ENCODE results near the gene RAB9B. TPM values are rescaled to one million over a fixed set of nuclear protein-coding genes. Genes with fewer than 3 reads are reported as not detected.
A peak's percentile ranks its signal among the peaks of the same experiment; 100 is the strongest.

Gene RAB9B
- polyA plus RNA-seq, 1 of the 3 experiments (the other 2 are of a cell fraction) = 0.64 TPM

DNA sequence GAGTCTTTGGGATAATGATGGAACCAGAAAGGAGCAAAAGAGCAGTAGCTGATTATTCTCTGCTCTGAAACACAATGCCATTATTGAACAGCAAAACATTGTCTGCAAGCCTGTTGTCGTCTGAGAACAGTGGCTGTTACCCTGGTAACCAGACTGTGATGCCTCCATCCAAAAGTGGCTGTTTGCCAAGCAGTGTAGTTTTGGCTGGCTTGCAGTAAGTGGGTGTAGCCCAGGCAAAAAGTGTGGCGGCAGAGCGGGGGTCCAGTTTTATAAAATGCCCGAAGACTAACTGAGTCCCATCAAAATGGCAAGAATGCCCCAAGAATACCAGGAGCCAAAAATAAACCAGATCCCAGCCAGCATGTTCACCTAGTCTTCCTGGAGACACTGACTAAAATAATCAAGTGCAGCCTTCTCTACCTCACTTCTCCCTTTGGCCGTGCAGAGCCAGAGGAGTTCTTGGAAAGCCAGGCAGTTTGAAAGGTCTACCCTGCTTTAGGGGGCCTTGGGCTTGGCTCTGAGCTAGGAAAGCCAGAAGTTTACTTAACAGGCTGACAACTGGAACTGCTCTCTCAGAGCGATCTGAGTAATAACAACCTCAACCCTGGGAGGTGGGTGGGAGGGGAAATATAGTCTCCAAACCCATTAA, 52.8 kb downstream of the RAB9B start:
- H3K4me2 ChIP-seq = no peak overlapping the region
- no peaks in the 10 kb centered on the region for H4K20me1 ChIP-seq (ENCODE audit: insufficient read depth)
- H3K9me2 ChIP-seq = no peaks in the 10 kb centered on the region
- H3K79me2 ChIP-seq (ENCODE audit: insufficient read depth) = no peaks in the 10 kb centered on the region
- H3K9me3 ChIP-seq = no peaks in the 10 kb centered on the region
- H3K36me3 ChIP-seq (replicated peaks in 1 of 2; ENCODE audit: control insufficient read depth in 1 of 2, insufficient read depth in 2 of 2, low read length in 1 of 2) = no peaks in the 10 kb centered on the region
- ChIA-PET POLR2A (no interaction called here), CTCF (interaction anchor here (2.1 kb wide), 1 partner anchor 39 kb away, joined by 5 read pairs; no protein-coding TSS in a partner anchor)
- peaks cover 0 to 12% of the 10 kb centered on the region in 2 experiments; a peak in 1 of 4 replicates for H3K4me1 ChIP-seq (ENCODE audit: control insufficient read depth in 1 of 2, insufficient read depth in 2 of 2, low read depth in 1 of 2, low read length in 1 of 2)
- H3K27ac ChIP-seq (ENCODE audit: low read depth in 2 of 2, low read length in 1 of 2) = peak overlapping the region in 1 of 2 experiments; percentile 67; a peak in 2 of 4 replicates
- no peak for TF ChIP-seq RXRA (IDR thresholded peaks at IDR 0.05; ENCODE audit: borderline replicate concordance, low read depth)
- TF ChIP-seq JUND (IDR thresholded peaks at IDR 0.05) = no peak
- TF ChIP-seq NFIC (IDR thresholded peaks at IDR 0.05; ENCODE audit: borderline replicate concordance) = no peak
- H2AFZ ChIP-seq (ENCODE audit: low read depth) = no peak overlapping the region
- 23% methylated on average over 6 of the region's 6 CpGs for WGBS (ENCODE audit: low lambda C conversion rate)
- DNase-seq = peak; percentile 39
- H3F3A ChIP-seq (replicated peaks; ENCODE audit: insufficient read depth) = no peaks in the 10 kb centered on the region
- no peak overlapping the region for H3K4me3 ChIP-seq (ENCODE audit: low read depth in 2 of 2, low read length in 1 of 2)
- H3K9ac ChIP-seq = no peak overlapping the region
- peaks cover 9% of the 10 kb centered on the region; the same call in 1 of the 2 replicates for H3K27me3 ChIP-seq (ENCODE audit: insufficient read depth)

DNA sequence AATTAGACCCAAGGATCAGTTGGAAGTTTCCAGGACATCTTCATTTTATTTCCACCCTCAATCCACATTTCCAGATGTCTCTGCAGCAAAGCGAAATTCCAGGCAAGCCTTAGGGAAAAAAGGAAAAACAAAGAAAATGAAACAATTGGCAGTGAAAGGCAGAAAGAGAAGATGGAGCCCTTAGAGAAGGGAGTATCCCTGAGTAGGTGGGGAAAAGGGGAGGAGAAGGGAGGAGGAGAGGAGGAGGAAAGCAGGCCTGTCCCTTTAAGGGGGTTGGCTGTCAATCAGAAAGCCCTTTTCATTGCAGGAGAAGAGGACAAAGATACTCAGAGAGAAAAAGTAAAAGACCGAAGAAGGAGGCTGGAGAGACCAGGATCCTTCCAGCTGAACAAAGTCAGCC, 55.5 kb downstream of the RAB9B start, which contains the start of gene PLP1:
Gene PLP1, plus strand, starts transcription at position 295 of the 400 bp plus-strand sequence. CDS start 156 bp downstream, outside the sequence.
- Histone ChIP-seq H3K4me3 (ENCODE audit: low read depth in 2 of 2, low read length in 1 of 2) (no peak within 1 kb of the TSS), H3K9me3 (no peaks in the 10 kb centered on the region), H3K4me2 (no peak within 1 kb of the TSS), H3K4me1 (ENCODE audit: control insufficient read depth in 1 of 2, insufficient read depth in 2 of 2, low read depth in 1 of 2, low read length in 1 of 2) (peaks cover 0 to 12% of the 10 kb centered on the region in 2 experiments; a peak in 1 of 4 replicates), H4K20me1 (ENCODE audit: insufficient read depth) (no peaks in the 10 kb centered on the region), H3K79me2 (ENCODE audit: insufficient read depth) (no peaks in the 10 kb centered on the region), H2AFZ (ENCODE audit: low read depth) (no peak within 1 kb of the TSS), H3F3A (replicated peaks; ENCODE audit: insufficient read depth) (no peaks in the 10 kb centered on the region), H3K36me3 (replicated peaks in 1 of 2; ENCODE audit: control insufficient read depth in 1 of 2, insufficient read depth in 2 of 2, low read length in 1 of 2) (no peaks in the 10 kb centered on the region), H3K9me2 (no peaks in the 10 kb centered on the region), H3K27ac (ENCODE audit: low read depth in 2 of 2, low read length in 1 of 2) (no peak within 1 kb of the TSS), H3K27me3 (ENCODE audit: insufficient read depth) (peaks cover 9% of the 10 kb centered on the region; the same call in 1 of the 2 replicates), H3K9ac (no peak within 1 kb of the TSS)
- WGBS (ENCODE audit: low lambda C conversion rate) = 48% methylated on average over 2 of the region's 2 CpGs
- POLR2A ChIA-PET = no interaction called here
- TF ChIP-seq, protein P1, sequence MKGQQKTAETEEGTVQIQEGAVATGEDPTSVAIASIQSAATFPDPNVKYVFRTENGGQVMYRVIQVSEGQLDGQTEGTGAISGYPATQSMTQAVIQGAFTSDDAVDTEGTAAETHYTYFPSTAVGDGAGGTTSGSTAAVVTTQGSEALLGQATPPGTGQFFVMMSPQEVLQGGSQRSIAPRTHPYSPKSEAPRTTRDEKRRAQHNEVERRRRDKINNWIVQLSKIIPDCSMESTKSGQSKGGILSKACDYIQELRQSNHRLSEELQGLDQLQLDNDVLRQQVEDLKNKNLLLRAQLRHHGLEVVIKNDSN (IDR thresholded peaks at IDR 0.05; ENCODE audit: borderline replicate concordance, low read depth) = no peak
- TF ChIP-seq ELF1 (IDR thresholded peaks at IDR 0.05) = no peak
- no peak for TF ChIP-seq RCOR1 (IDR thresholded peaks at IDR 0.05; ENCODE audit: low read length)
- TF ChIP-seq RXRA (IDR thresholded peaks at IDR 0.05; ENCODE audit: borderline replicate concordance, low read depth) = no peak
- TF ChIP-seq, protein P2, sequence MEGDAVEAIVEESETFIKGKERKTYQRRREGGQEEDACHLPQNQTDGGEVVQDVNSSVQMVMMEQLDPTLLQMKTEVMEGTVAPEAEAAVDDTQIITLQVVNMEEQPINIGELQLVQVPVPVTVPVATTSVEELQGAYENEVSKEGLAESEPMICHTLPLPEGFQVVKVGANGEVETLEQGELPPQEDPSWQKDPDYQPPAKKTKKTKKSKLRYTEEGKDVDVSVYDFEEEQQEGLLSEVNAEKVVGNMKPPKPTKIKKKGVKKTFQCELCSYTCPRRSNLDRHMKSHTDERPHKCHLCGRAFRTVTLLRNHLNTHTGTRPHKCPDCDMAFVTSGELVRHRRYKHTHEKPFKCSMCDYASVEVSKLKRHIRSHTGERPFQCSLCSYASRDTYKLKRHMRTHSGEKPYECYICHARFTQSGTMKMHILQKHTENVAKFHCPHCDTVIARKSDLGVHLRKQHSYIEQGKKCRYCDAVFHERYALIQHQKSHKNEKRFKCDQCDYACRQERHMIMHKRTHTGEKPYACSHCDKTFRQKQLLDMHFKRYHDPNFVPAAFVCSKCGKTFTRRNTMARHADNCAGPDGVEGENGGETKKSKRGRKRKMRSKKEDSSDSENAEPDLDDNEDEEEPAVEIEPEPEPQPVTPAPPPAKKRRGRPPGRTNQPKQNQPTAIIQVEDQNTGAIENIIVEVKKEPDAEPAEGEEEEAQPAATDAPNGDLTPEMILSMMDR (IDR thresholded peaks at IDR 0.05) = no peak
- no peak for TF ChIP-seq MXI1 (IDR thresholded peaks at IDR 0.05; ENCODE audit: low read depth, low read length)
- no peak for TF ChIP-seq MEF2A (IDR thresholded peaks at IDR 0.05; ENCODE audit: borderline replicate concordance, low read depth)
- TF ChIP-seq TAF1 (IDR thresholded peaks at IDR 0.05; ENCODE audit: borderline replicate concordance, low read depth, low read length) = no peak
- TF ChIP-seq EP300 (IDR thresholded peaks at IDR 0.05; ENCODE audit: borderline replicate concordance in 1 of 2, low read depth in 1 of 2, low read length in 1 of 2) = no peak
- TF ChIP-seq, protein P3, sequence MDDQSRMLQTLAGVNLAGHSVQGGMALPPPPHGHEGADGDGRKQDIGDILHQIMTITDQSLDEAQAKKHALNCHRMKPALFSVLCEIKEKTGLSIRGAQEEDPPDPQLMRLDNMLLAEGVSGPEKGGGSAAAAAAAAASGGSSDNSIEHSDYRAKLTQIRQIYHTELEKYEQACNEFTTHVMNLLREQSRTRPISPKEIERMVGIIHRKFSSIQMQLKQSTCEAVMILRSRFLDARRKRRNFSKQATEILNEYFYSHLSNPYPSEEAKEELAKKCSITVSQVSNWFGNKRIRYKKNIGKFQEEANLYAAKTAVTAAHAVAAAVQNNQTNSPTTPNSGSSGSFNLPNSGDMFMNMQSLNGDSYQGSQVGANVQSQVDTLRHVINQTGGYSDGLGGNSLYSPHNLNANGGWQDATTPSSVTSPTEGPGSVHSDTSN (IDR thresholded peaks at IDR 0.05) = no peak
- no peak for TF ChIP-seq POLR2AphosphoS5 (IDR thresholded peaks at IDR 0.05; ENCODE audit: low read depth, low read length)
- TF ChIP-seq GATA2 (CRISPR knock-in tag; IDR thresholded peaks at IDR 0.05) = no peak
- no peak for TF ChIP-seq NFIC (IDR thresholded peaks at IDR 0.05; ENCODE audit: borderline replicate concordance)
- TF ChIP-seq, protein P4, sequence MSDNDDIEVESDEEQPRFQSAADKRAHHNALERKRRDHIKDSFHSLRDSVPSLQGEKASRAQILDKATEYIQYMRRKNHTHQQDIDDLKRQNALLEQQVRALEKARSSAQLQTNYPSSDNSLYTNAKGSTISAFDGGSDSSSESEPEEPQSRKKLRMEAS (IDR thresholded peaks at IDR 0.05; ENCODE audit: low read depth) = no peak
- TF ChIP-seq SMC3 (IDR thresholded peaks at IDR 0.05; ENCODE audit: low read depth, low read length) = no peak
- TF ChIP-seq, protein P5, sequence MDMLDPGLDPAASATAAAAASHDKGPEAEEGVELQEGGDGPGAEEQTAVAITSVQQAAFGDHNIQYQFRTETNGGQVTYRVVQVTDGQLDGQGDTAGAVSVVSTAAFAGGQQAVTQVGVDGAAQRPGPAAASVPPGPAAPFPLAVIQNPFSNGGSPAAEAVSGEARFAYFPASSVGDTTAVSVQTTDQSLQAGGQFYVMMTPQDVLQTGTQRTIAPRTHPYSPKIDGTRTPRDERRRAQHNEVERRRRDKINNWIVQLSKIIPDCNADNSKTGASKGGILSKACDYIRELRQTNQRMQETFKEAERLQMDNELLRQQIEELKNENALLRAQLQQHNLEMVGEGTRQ (IDR thresholded peaks at IDR 0.05; ENCODE audit: borderline replicate concordance, low read depth, low read length) = no peak
- no peak for TF ChIP-seq TCF12 (IDR thresholded peaks at IDR 0.05)
- no peak for TF ChIP-seq TEAD4 (IDR thresholded peaks at IDR 0.05; ENCODE audit: borderline replicate concordance, insufficient read depth)
- CTCF ChIA-PET = interaction anchor here (1.3 to 1.5 kb wide), 2 partner anchors 86 to 359 kb away, joined by 3 read pairs; no protein-coding TSS in a partner anchor
- no peak for DNase-seq
